OCI-LY1 (cell line): ENCODE results near the gene LCN9.

Experiments
- EZH2 ChIP-seq: fragments of 200-600 bp; sonication (generic), shearing (Covaris generic); IDR thresholded peaks from 2 replicates; pipeline ENCODE4 v1.8.0; 2017; ENCODE audit warnings: borderline replicate concordance, mixed run types, mild to moderate bottlenecking, antibody characterized with exemption, low read length, moderate library complexity, mixed read lengths
- TF ChIP-seq, protein P1 (sequence below): fragments of 200-600 bp; sonication (generic), shearing (Covaris generic); IDR thresholded peaks from 2 replicates; pipeline ENCODE4 v1.5.1; 2017; ENCODE audit warnings: mild to moderate bottlenecking, antibody characterized with exemption, low read length, moderate library complexity, mixed read lengths

DNA sequence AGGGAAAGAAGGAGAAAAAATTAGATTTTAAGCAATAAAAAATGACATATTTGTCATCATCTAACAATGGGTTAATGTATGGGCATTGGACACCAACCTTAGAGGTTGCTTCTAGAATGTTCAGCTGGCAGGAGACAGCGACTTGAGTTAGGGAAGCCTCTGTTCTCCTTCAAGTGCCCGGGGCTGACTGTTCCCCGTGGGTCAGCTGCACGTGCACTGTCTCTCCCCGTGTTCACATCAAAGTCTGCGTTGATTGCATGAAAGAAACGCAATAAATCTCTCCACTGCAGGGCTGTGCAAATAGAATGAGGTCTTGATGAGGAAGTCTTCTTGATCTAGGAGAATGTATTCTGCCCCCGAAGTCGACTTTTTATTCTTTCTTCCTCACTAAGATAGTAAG lies 23.9 kb upstream of the LCN9 start, which contains the start of gene GLT6D1:
- TF ChIP-seq, protein P1, sequence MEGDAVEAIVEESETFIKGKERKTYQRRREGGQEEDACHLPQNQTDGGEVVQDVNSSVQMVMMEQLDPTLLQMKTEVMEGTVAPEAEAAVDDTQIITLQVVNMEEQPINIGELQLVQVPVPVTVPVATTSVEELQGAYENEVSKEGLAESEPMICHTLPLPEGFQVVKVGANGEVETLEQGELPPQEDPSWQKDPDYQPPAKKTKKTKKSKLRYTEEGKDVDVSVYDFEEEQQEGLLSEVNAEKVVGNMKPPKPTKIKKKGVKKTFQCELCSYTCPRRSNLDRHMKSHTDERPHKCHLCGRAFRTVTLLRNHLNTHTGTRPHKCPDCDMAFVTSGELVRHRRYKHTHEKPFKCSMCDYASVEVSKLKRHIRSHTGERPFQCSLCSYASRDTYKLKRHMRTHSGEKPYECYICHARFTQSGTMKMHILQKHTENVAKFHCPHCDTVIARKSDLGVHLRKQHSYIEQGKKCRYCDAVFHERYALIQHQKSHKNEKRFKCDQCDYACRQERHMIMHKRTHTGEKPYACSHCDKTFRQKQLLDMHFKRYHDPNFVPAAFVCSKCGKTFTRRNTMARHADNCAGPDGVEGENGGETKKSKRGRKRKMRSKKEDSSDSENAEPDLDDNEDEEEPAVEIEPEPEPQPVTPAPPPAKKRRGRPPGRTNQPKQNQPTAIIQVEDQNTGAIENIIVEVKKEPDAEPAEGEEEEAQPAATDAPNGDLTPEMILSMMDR: no peak
- no peak for TF ChIP-seq EZH2
